H9 (cell line): ENCODE results near the gene ELOVL6. TPM values are rescaled to one million over a fixed set of nuclear protein-coding genes. Genes with fewer than 3 reads are reported as not detected.

Experiments
- DNase-seq: peaks from one replicate; pipeline ENCODE4 v3.0.0-alpha.2; 2017
- H2AFZ ChIP-seq: one replicate; pipeline ENCODE4 v1.6.1; 2013; ENCODE audit warnings: mild to moderate bottlenecking, low read length, control low read depth, moderate library complexity
- H2AK5ac ChIP-seq: 2 replicates; pipeline ENCODE4 v1.6.1; 2013; ENCODE audit warnings: low read length, control low read depth, mixed read lengths; ENCODE audit not compliant: insufficient read length
- H2BK120ac ChIP-seq: one replicate; pipeline ENCODE4 v1.6.1; 2013; ENCODE audit warnings: low read depth, mild to moderate bottlenecking, low read length, control low read depth, inconsistent platforms; ENCODE audit not compliant: poor library complexity, severe bottlenecking
- H2BK12ac ChIP-seq: 2 replicates; pipeline ENCODE4 v1.6.1; 2013; ENCODE audit warnings: low read length, control low read depth, mixed read lengths, low read depth; ENCODE audit not compliant: insufficient read length
- H2BK15ac ChIP-seq: 2 replicates; pipeline ENCODE4 v1.6.1; 2013; ENCODE audit warnings: low read depth, low read length, control low read depth
- H2BK20ac ChIP-seq: one replicate; pipeline ENCODE4 v1.6.1; 2013; ENCODE audit warnings: low read depth, mild to moderate bottlenecking, low read length, control low read depth, inconsistent platforms; ENCODE audit not compliant: poor library complexity, severe bottlenecking
- H2BK5ac ChIP-seq: 2 replicates; pipeline ENCODE4 v1.6.1; 2013; ENCODE audit warnings: low read length, control low read depth, mixed read lengths; ENCODE audit not compliant: insufficient read length
- H3K14ac ChIP-seq: 2 replicates; pipeline ENCODE4 v1.6.1; 2013; ENCODE audit warnings: low read length, control low read depth; ENCODE audit not compliant: insufficient read depth
- H3K18ac ChIP-seq: 2 replicates; pipeline ENCODE4 v1.6.1; 2013; ENCODE audit warnings: low read depth, mild to moderate bottlenecking, mixed read lengths, low read length, control low read depth; ENCODE audit not compliant: insufficient read length
- H3K23ac ChIP-seq: 2 replicates; pipeline ENCODE4 v1.6.1; 2013; ENCODE audit warnings: low read length, control low read depth, mixed read lengths, low read depth; ENCODE audit not compliant: insufficient read length
- H3K23me2 ChIP-seq: 2 replicates; pipeline ENCODE4 v1.6.1; 2013; ENCODE audit warnings: low read depth, mild to moderate bottlenecking, mixed read lengths, low read length, control low read depth; ENCODE audit not compliant: insufficient read length, poor library complexity, severe bottlenecking
- H3K27ac ChIP-seq: 2 replicates; pipeline ENCODE4 v1.5.1; 2013; ENCODE audit warnings: low read length, control low read depth, mixed read lengths, low read depth; ENCODE audit not compliant: insufficient read length
- H3K27me3 ChIP-seq: 2 replicates; pipeline ENCODE4 v1.6.1; 2013; ENCODE audit warnings: low read length, control low read depth, inconsistent platforms; ENCODE audit not compliant: insufficient read depth
- H3K4ac ChIP-seq: 2 replicates; pipeline ENCODE4 v1.6.1; 2013; ENCODE audit warnings: low read depth, mild to moderate bottlenecking, control low read depth, inconsistent platforms, low read length, moderate library complexity
- H3K4me1 ChIP-seq: 2 replicates; pipeline ENCODE4 v1.6.1; 2013; ENCODE audit warnings: low read length, control low read depth, inconsistent platforms; ENCODE audit not compliant: insufficient read depth
- H3K4me2 ChIP-seq: 2 replicates; pipeline ENCODE4 v1.6.1; 2013; ENCODE audit warnings: low read length, control low read depth, mixed read lengths; ENCODE audit not compliant: insufficient read length, insufficient read depth
- H3K56ac ChIP-seq: 2 replicates; pipeline ENCODE4 v1.6.1; 2013; ENCODE audit warnings: low read depth, mild to moderate bottlenecking, mixed read lengths, low read length, control low read depth; ENCODE audit not compliant: insufficient read length
- H3K79me1 ChIP-seq: 2 replicates; pipeline ENCODE4 v1.6.1; 2013; ENCODE audit warnings: low read depth, mild to moderate bottlenecking, moderate library complexity, low read length, control low read depth, inconsistent platforms; ENCODE audit not compliant: insufficient read depth, poor library complexity, severe bottlenecking
- H3K79me2 ChIP-seq: 2 replicates; pipeline ENCODE4 v1.6.1; 2013; ENCODE audit warnings: low read length, control low read depth, inconsistent platforms; ENCODE audit not compliant: insufficient read depth
- H3K9ac ChIP-seq: 2 replicates; pipeline ENCODE4 v1.6.1; 2013; ENCODE audit warnings: low read length, control low read depth, mixed read lengths; ENCODE audit not compliant: insufficient read length; ENCODE audit errors: extremely low read depth
- H3K9me3 ChIP-seq: one replicate; pipeline ENCODE4 v1.6.1; 2013; ENCODE audit warnings: low read depth, low read length, inconsistent platforms; ENCODE audit not compliant: control insufficient read depth
- H3T11ph ChIP-seq: one replicate; pipeline ENCODE4 v1.6.1; 2013; ENCODE audit warnings: mild to moderate bottlenecking, low read length, control low read depth, inconsistent platforms
- H4K20me1 ChIP-seq: one replicate; pipeline ENCODE4 v1.6.1; 2013; ENCODE audit not compliant: control insufficient read depth, insufficient read length, insufficient read depth
- H4K5ac ChIP-seq: 2 replicates; pipeline ENCODE4 v1.6.1; 2013; ENCODE audit warnings: low read depth, mild to moderate bottlenecking, mixed read lengths, low read length, control low read depth; ENCODE audit not compliant: insufficient read length
- H4K8ac ChIP-seq: replicated peaks from 2 replicates; pipeline ENCODE4 v1.6.1; 2013; ENCODE audit warnings: low read length, control low read depth, mixed read lengths, low read depth; ENCODE audit not compliant: insufficient read length
- H4K91ac ChIP-seq: 2 replicates; pipeline ENCODE4 v1.6.1; 2013; ENCODE audit warnings: low read depth, mild to moderate bottlenecking, moderate library complexity, mixed read lengths, low read length, control low read depth; ENCODE audit not compliant: insufficient read length
- H3K27ac Mint-ChIP-seq, 3 experiments: 2 replicates in 2 of 3; 3 replicates in 1 of 3; pipeline ENCODE4 v1.8.0; 2020 to 2021; ENCODE audit warnings: mixed read lengths in 3 of 3, mild to moderate bottlenecking in 1 of 3, moderate library complexity in 1 of 3
- H3K27me3 Mint-ChIP-seq: 2 replicates; pipeline ENCODE4 v1.8.0; 2021; ENCODE audit warnings: low read depth, mild to moderate bottlenecking, moderate library complexity, mixed read lengths
- H3K36me3 Mint-ChIP-seq, 3 experiments: 2 replicates in 2 of 3; 3 replicates in 1 of 3; pipeline ENCODE4 v1.8.0; 2020 to 2021; ENCODE audit warnings: low read depth in 3 of 3, mixed read lengths in 3 of 3; ENCODE audit not compliant: insufficient read depth in 1 of 3
- H3K4me1 Mint-ChIP-seq, 2 experiments: 2 replicates each; pipeline ENCODE4 v1.8.0; 2020; ENCODE audit warnings: mixed read lengths in 2 of 2
- H3K4me3 Mint-ChIP-seq, 2 experiments: 2 replicates in 1 of 2; 3 replicates in 1 of 2; pipeline ENCODE4 v1.8.0; 2020 to 2021; ENCODE audit warnings: mild to moderate bottlenecking in 2 of 2, mixed read lengths in 2 of 2, moderate library complexity in 1 of 2
- H3K9me3 Mint-ChIP-seq, 2 experiments: 2 replicates in 1 of 2; 3 replicates in 1 of 2; pipeline ENCODE4 v1.8.0; 2020; ENCODE audit warnings: mild to moderate bottlenecking in 2 of 2, mixed read lengths in 2 of 2, moderate library complexity in 1 of 2
- WGBS: extraction: QIAGEN DNeasy Blood & Tissue Kit; methylation state at CpG from one replicate; pipeline ENCODE4 v1.1.7; 2013; ENCODE audit warnings: missing lambda C conversion rate, low lambda C conversion rate, mixed read lengths; ENCODE audit not compliant: insufficient read length; ENCODE audit errors: extremely low coverage; 5-methylcytosine and 5-hydroxymethylcytosine counted together
- total RNA-seq: library from RNA; stranded (reverse); gene quantifications from 2 replicates; pipeline ENCODE4 v1.2.1, GENCODE V29; 2021
- TF ChIP-seq, protein P1 (sequence below): fragments of 200-600 bp; sonication (generic); conservative IDR thresholded peaks from 3 replicates; pipeline ENCODE4 v1.8.0; 2021; ENCODE audit warnings: antibody characterized with exemption, mild to moderate bottlenecking

Gene ELOVL6
- total RNA-seq, 1 experiment from 2014 or later = 64.6 TPM

GRCh38 chr4:110025056-110025455 is 173.4 kb downstream of the ELOVL6 start:
- Histone ChIP-seq H3K79me2 (no peaks in the 10 kb centered on the region), H4K8ac (no peak overlapping the region), H3K4me2 (no peak overlapping the region), H3K4ac (no peak overlapping the region), H3T11ph (no peak overlapping the region), H3K9ac (no peak overlapping the region), H3K23ac (no peak overlapping the region), H3K56ac (no peak overlapping the region), H2AFZ (no peak overlapping the region), H4K91ac (no peak overlapping the region), H4K20me1 (no peaks in the 10 kb centered on the region), H3K27me3 (no peaks in the 10 kb centered on the region), H3K9me3 (no peaks in the 10 kb centered on the region), H3K79me1 (no peaks in the 10 kb centered on the region), H2AK5ac (no peak overlapping the region), H3K4me1 (peaks cover 2% of the 10 kb centered on the region; the same call in 1 of the 2 replicates), H2BK5ac (no peak overlapping the region), H4K5ac (no peak overlapping the region), H2BK20ac (no peak overlapping the region), H3K27ac (no peak overlapping the region), H3K14ac (no peak overlapping the region), H3K18ac (no peak overlapping the region), H3K23me2 (no peaks in the 10 kb centered on the region), H2BK120ac (no peak overlapping the region), H2BK15ac (no peak overlapping the region), H2BK12ac (no peak overlapping the region)
- H3K4me3 Mint-ChIP-seq = no peak overlapping the region
- H3K27ac Mint-ChIP-seq = no peak overlapping the region
- H3K36me3 Mint-ChIP-seq = no peaks in the 10 kb centered on the region
- no CpG with 5 or more reads among the region's 1 CpG for WGBS
- peaks cover 21 to 24% of the 10 kb centered on the region in 2 experiments for H3K4me1 Mint-ChIP-seq
- TF ChIP-seq, protein P1, sequence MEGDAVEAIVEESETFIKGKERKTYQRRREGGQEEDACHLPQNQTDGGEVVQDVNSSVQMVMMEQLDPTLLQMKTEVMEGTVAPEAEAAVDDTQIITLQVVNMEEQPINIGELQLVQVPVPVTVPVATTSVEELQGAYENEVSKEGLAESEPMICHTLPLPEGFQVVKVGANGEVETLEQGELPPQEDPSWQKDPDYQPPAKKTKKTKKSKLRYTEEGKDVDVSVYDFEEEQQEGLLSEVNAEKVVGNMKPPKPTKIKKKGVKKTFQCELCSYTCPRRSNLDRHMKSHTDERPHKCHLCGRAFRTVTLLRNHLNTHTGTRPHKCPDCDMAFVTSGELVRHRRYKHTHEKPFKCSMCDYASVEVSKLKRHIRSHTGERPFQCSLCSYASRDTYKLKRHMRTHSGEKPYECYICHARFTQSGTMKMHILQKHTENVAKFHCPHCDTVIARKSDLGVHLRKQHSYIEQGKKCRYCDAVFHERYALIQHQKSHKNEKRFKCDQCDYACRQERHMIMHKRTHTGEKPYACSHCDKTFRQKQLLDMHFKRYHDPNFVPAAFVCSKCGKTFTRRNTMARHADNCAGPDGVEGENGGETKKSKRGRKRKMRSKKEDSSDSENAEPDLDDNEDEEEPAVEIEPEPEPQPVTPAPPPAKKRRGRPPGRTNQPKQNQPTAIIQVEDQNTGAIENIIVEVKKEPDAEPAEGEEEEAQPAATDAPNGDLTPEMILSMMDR = no peak
- no peak for DNase-seq
- H3K27me3 Mint-ChIP-seq = no peaks in the 10 kb centered on the region; the same call in 1 of the 2 replicates
- no peaks in the 10 kb centered on the region; a peak in 1 of 5 replicates for H3K9me3 Mint-ChIP-seq
